Activated CD8-positive, alpha-beta T cell treated with anti-CD3 and anti-CD28 coated beads for 36 hours (primary cell): ENCODE data around the gene OR4D2. TPM values are rescaled to one million over a fixed set of nuclear protein-coding genes. Genes with fewer than 3 reads are reported as not detected.

Experiments used
- ATAC-seq: fragments of 200-7000 bp; cut with Tn5 transposase; one replicate; pipeline ENCODE4 v1.10.0; 2021; ENCODE audit warnings: mild to moderate bottlenecking, moderate library complexity
- CTCF ChIA-PET: fragments of 350-600 bp; sonication (Branson Sonifier 250); formaldehyde crosslinking; loops from one replicate; lab custom pipeline; 2021; ENCODE audit warnings: antibody characterized with exemption; lab: Charles Lee
- POLR2A ChIA-PET: fragments of 350-600 bp; sonication (Branson Sonifier 250); formaldehyde crosslinking; loops from one replicate; lab custom pipeline; 2021; ENCODE audit warnings: antibody characterized with exemption; lab: Charles Lee
- DNase-seq: peaks from one replicate; pipeline ENCODE4 v3.0.0-alpha.2; 2020
- H3K27ac Mint-ChIP-seq: one replicate; pipeline ENCODE4 v1.8.0; 2021; ENCODE audit warnings: mild to moderate bottlenecking, mixed read lengths
- H3K27me3 Mint-ChIP-seq: one replicate; pipeline ENCODE4 v1.8.0; 2021; ENCODE audit warnings: mixed read lengths
- H3K36me3 Mint-ChIP-seq: one replicate; pipeline ENCODE4 v1.8.0; 2021; ENCODE audit warnings: low read depth, mixed read lengths
- H3K4me1 Mint-ChIP-seq: one replicate; pipeline ENCODE4 v1.8.0; 2021; ENCODE audit warnings: low read depth, mixed read lengths
- H3K4me3 Mint-ChIP-seq: one replicate; pipeline ENCODE4 v1.8.0; 2021; ENCODE audit warnings: mild to moderate bottlenecking, moderate library complexity, mixed read lengths
- H3K9me3 Mint-ChIP-seq: one replicate; pipeline ENCODE4 v1.8.0; 2021; ENCODE audit warnings: mixed read lengths
- CTCF ChIP-seq: fragments of 200-600 bp; IDR thresholded peaks from one replicate; pipeline ENCODE4 v1.8.0; 2022; ENCODE audit warnings: antibody characterized with exemption, mild to moderate bottlenecking
- intact Hi-C: fragments of 100-400 bp; cut with micrococcal nuclease; formaldehyde crosslinking; loops from one replicate; pipeline ENCODE4 v1.10.0; 2022
- total RNA-seq, 2 experiments: library from RNA; stranded (reverse); gene quantifications; one replicate each; pipeline ENCODE4 v1.2.3, GENCODE V29; 2021

OR4D2 gene
- not detected for total RNA-seq

- Mint-ChIP-seq H3K9me3 (no peaks in the 10 kb centered on the region), H3K27me3 (no peaks in the 10 kb centered on the region), H3K4me1 (peaks cover 29% of the 10 kb centered on the region), H3K4me3 (no peak within 1 kb of the TSS), H3K27ac (no peak within 1 kb of the TSS), H3K36me3 (no peaks in the 10 kb centered on the region)
- intact Hi-C loops = no loop called here
- ChIA-PET POLR2A (no interaction called here), CTCF (interaction anchor here (1.0 kb wide), 1 partner anchor 55 kb away, joined by 3 read pairs; no protein-coding TSS in a partner anchor)
- ATAC-seq = no peak
- no peak for TF ChIP-seq CTCF
- no peak for DNase-seq
Observed at GRCh38 chr17:58166682-58167081, at the start of gene OR4D2. OR4D2 (plus strand) TSS chr17:58166982; CDS start chr17:58169656, 2,674 bp downstream.

GRCh38 chr17:58117382-58117781 is 49.4 kb upstream of the OR4D2 start:
- POLR2A ChIA-PET = no interaction called here

GRCh38 chr17:58119491-58119890 is 47.3 kb upstream of the OR4D2 start:
- Mint-ChIP-seq H3K27me3 (peaks cover 6% of the 10 kb centered on the region), H3K4me1 (peaks cover 6% of the 10 kb centered on the region), H3K36me3 (no peaks in the 10 kb centered on the region), H3K4me3 (no peak overlapping the region), H3K9me3 (no peaks in the 10 kb centered on the region), H3K27ac (no peak overlapping the region)
- TF ChIP-seq CTCF = no peak
- ChIA-PET CTCF (interaction anchor here (7.2 kb wide), 1 partner anchor 52 kb away, joined by 71 read pairs; no protein-coding TSS in a partner anchor), POLR2A (no interaction called here)
- DNase-seq (no peak), ATAC-seq (no peak)
- intact Hi-C loops = loop anchor here (2.0 to 10.0 kb wide), 2 partner anchors 53 to 125 kb away; no protein-coding TSS in a partner anchor

More at GRCh38 chr17:58117382-58117781, 49.4 kb upstream of the OR4D2 start:
- Mint-ChIP-seq H3K36me3 (no peaks in the 10 kb centered on the region), H3K27ac (no peak overlapping the region), H3K27me3 (peaks cover 6% of the 10 kb centered on the region), H3K9me3 (no peaks in the 10 kb centered on the region), H3K4me1 (peaks cover 4% of the 10 kb centered on the region), H3K4me3 (no peak overlapping the region)
- DNase-seq = no peak
- intact Hi-C loops = loop anchor here (10.0 kb wide), 1 partner anchor 123 kb away; no protein-coding TSS in a partner anchor
- ATAC-seq = no peak
- CTCF ChIA-PET = interaction anchor here (1.5 kb wide), 1 partner anchor 55 kb away, joined by 5 read pairs; no protein-coding TSS in a partner anchor
- TF ChIP-seq CTCF = no peak

GRCh38 chr17:58120195-58120822 is 46.5 kb upstream of the OR4D2 start:
- ChIA-PET POLR2A (no interaction called here), CTCF (interaction anchor here (7.2 kb wide), 1 partner anchor 51 kb away, joined by 71 read pairs; no protein-coding TSS in a partner anchor)
- Mint-ChIP-seq H3K4me3 (no peak overlapping the region), H3K4me1 (peaks cover 6% of the 10 kb centered on the region), H3K9me3 (no peaks in the 10 kb centered on the region), H3K27ac (no peak overlapping the region), H3K27me3 (peaks cover 6% of the 10 kb centered on the region), H3K36me3 (no peaks in the 10 kb centered on the region)
- TF ChIP-seq CTCF = no peak
- DNase-seq (peak; percentile 66), ATAC-seq (no peak)
- intact Hi-C loops = no loop called here

GRCh38 chr17:58121925-58122324 is 44.9 kb upstream of the OR4D2 start:
- no peak overlapping the region for H3K27ac Mint-ChIP-seq
- peak; percentile 56 for ATAC-seq
- peak; percentile 43 for DNase-seq
- H3K4me1 Mint-ChIP-seq = peaks cover 6% of the 10 kb centered on the region
- H3K36me3 Mint-ChIP-seq = no peaks in the 10 kb centered on the region
- TF ChIP-seq CTCF = peak; percentile 37
- H3K9me3 Mint-ChIP-seq = no peaks in the 10 kb centered on the region
- intact Hi-C loops = no loop called here
- POLR2A ChIA-PET = interaction anchor here (0.6 kb wide), 1 partner anchor 13 kb away, joined by 3 read pairs; no protein-coding TSS in a partner anchor
- H3K4me3 Mint-ChIP-seq = no peak overlapping the region
- H3K27me3 Mint-ChIP-seq = peaks cover 6% of the 10 kb centered on the region
- CTCF ChIA-PET = interaction anchor here (0.6 to 7.2 kb wide), 12 partner anchors 8 to 1629 kb away, joined by 3 to 71 read pairs (median 3); no protein-coding TSS in a partner anchor
